HG02840 (cell line): Measurements from ENCODE around the gene APOBEC3B.
A peak's percentile ranks its signal among the peaks of the same experiment; 100 is the strongest.
"Not testable (repeated sequence)": the region's sequence is repeated elsewhere in the genome, so short reads cannot be mapped to it uniquely, and the experiment has no call there.

Experiments
- ATAC-seq: cut with Tn5 transposase; IDR thresholded peaks from one replicate; pipeline ENCODE4 v1.9.1; 2021; ENCODE audit warnings: mild to moderate bottlenecking, moderate library complexity, moderate number of reproducible peaks; ENCODE audit not compliant: unreplicated experiment, low FRiP score

APOBEC3B gene

GRCh38 chr22:38987171-38987895 is 5.2 kb downstream of the APOBEC3B start:
- no peak for ATAC-seq

GRCh38 chr22:38989466-38989865 is 7.3 kb downstream of the APOBEC3B start:
- ATAC-seq = no peak

GRCh38 chr22:38992871-38993371 is 10.8 kb downstream of the APOBEC3B start:
- ATAC-seq = not testable (repeated sequence)

GRCh38 chr22:38996105-38996504 is 14.0 kb downstream of the APOBEC3B start:
- no peak for ATAC-seq

GRCh38 chr22:38997518-38997917 is 15.4 kb downstream of the APOBEC3B start:
- ATAC-seq = no peak

- no peak for ATAC-seq
These were observed 21.1 kb downstream of the APOBEC3B start for GRCh38 chr22:39003165-39003638.

GRCh38 chr22:39007177-39007576 is 25.0 kb downstream of the APOBEC3B start:
- no peak for ATAC-seq

GRCh38 chr22:39008271-39008850 is 26.2 kb downstream of the APOBEC3B start:
- ATAC-seq = not testable (repeated sequence)

- ATAC-seq = no peak
These were observed 28.8 kb downstream of the APOBEC3B start for GRCh38 chr22:39010946-39011345.

- ATAC-seq = no peak
These were observed 30.7 kb downstream of the APOBEC3B start for GRCh38 chr22:39012533-39013511.

- not testable (repeated sequence) for ATAC-seq
These were observed 31.4 kb downstream of the APOBEC3B start for GRCh38 chr22:39013561-39013941.

- ATAC-seq = peak; percentile 80
These were observed 32.0 kb downstream of the APOBEC3B start, which contains the start of gene APOBEC3C for GRCh38 chr22:39013942-39014722. TSS of gene APOBEC3C (plus strand) at chr22:39014257. CDS start at chr22:39014363, 106 bp downstream.

- not testable (repeated sequence) for ATAC-seq
These were observed 32.6 kb downstream of the APOBEC3B start for GRCh38 chr22:39014723-39015121.

- ATAC-seq = no peak
These were observed 34.4 kb downstream of the APOBEC3B start for GRCh38 chr22:39016592-39016991.

GRCh38 chr22:39017596-39018365 is 35.6 kb downstream of the APOBEC3B start:
- ATAC-seq = no peak

GRCh38 chr22:39020021-39020651 is 38.0 kb downstream of the APOBEC3B start:
- ATAC-seq = not testable (repeated sequence)

GRCh38 chr22:39021552-39022250 is 39.6 kb downstream of the APOBEC3B start:
- ATAC-seq = no peak
